Tibial nerve (tissue), 3 donors: ENCODE data around the gene KLRB1.

Experiments
- POLR2A ChIP-seq, 2 donors: fragments of 450-650 bp; IDR thresholded peaks; one replicate each; pipeline ENCODE4 v1.6.1; 2017; ENCODE audit warnings: antibody characterized with exemption in 2 of 2, mild to moderate bottlenecking in 2 of 2, moderate library complexity in 2 of 2
- TF ChIP-seq, protein P1 (sequence below), 5 experiments: fragments of 200-600 bp in 3 of 5; fragments of 450-650 bp in 2 of 5; sonication (generic) in 3 of 5; IDR thresholded peaks; one replicate each; pipeline ENCODE4 v1.5.1; 2016 to 2019; ENCODE audit warnings: antibody characterized with exemption in 5 of 5, mild to moderate bottlenecking in 3 of 5, moderate library complexity in 2 of 5

- TF ChIP-seq, protein P1, sequence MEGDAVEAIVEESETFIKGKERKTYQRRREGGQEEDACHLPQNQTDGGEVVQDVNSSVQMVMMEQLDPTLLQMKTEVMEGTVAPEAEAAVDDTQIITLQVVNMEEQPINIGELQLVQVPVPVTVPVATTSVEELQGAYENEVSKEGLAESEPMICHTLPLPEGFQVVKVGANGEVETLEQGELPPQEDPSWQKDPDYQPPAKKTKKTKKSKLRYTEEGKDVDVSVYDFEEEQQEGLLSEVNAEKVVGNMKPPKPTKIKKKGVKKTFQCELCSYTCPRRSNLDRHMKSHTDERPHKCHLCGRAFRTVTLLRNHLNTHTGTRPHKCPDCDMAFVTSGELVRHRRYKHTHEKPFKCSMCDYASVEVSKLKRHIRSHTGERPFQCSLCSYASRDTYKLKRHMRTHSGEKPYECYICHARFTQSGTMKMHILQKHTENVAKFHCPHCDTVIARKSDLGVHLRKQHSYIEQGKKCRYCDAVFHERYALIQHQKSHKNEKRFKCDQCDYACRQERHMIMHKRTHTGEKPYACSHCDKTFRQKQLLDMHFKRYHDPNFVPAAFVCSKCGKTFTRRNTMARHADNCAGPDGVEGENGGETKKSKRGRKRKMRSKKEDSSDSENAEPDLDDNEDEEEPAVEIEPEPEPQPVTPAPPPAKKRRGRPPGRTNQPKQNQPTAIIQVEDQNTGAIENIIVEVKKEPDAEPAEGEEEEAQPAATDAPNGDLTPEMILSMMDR (IDR thresholded peaks at IDR 0.05): no peak
- TF ChIP-seq POLR2A (IDR thresholded peaks at IDR 0.05): no peak
Measured at GRCh38 chr12:9651265-9651729, 43.6 kb upstream of the KLRB1 start.
